SK-N-SH (cell line): Measurements from ENCODE around the gene PPP4C. TPM values are rescaled to one million over a fixed set of nuclear protein-coding genes. Genes with fewer than 3 reads are reported as not detected.

ENCODE experiments used
- CHD2 ChIP-seq: fragments of 150-350 bp; IDR thresholded peaks from 2 replicates; pipeline ENCODE4 v1.6.1; 2018; ENCODE audit warnings: low read length; ENCODE audit not compliant: partially characterized antibody
- ELF1 ChIP-seq: IDR thresholded peaks from 2 replicates; pipeline ENCODE4 v1.4.0; 2012
- EP300 ChIP-seq, 2 experiments: IDR thresholded peaks; 2 replicates each; pipeline versions ENCODE4 v1.4.0 to v1.6.1; 2012; ENCODE audit warnings: borderline replicate concordance in 1 of 2, low read depth in 1 of 2, low read length in 1 of 2
- EZH2phosphoT487 ChIP-seq: fragments of 200-600 bp; sonication (generic); IDR thresholded peaks from 2 replicates; pipeline ENCODE4 v1.6.1; 2017; ENCODE audit warnings: low read depth, mixed run types, mild to moderate bottlenecking, antibody characterized with exemption, moderate library complexity, borderline replicate concordance
- FOSL2 ChIP-seq: IDR thresholded peaks from 2 replicates; pipeline ENCODE4 v1.4.0; 2012; ENCODE audit warnings: low read depth, mild to moderate bottlenecking, moderate library complexity, borderline replicate concordance
- FOXJ3 ChIP-seq: sonication (generic); formaldehyde crosslinking; IDR thresholded peaks from 2 replicates; pipeline ENCODE4 v1.5.1; 2020; ENCODE audit warnings: mild to moderate bottlenecking, missing genetic modification reagents
- FOXM1 ChIP-seq: IDR thresholded peaks from 2 replicates; pipeline ENCODE4 v1.4.0; 2012; ENCODE audit warnings: low read depth, mild to moderate bottlenecking
- GABPA ChIP-seq: IDR thresholded peaks from 2 replicates; pipeline ENCODE4 v1.4.0; 2012; ENCODE audit warnings: low read depth, mild to moderate bottlenecking
- GATA2 ChIP-seq: sonication (generic); formaldehyde crosslinking; IDR thresholded peaks from 2 replicates; pipeline ENCODE4 v1.5.0; 2020; ENCODE audit warnings: mild to moderate bottlenecking, missing genetic modification reagents
- JUND ChIP-seq: IDR thresholded peaks from 2 replicates; pipeline ENCODE4 v1.4.0; 2012
- MEF2A ChIP-seq: IDR thresholded peaks from 2 replicates; pipeline ENCODE4 v1.4.0; 2012; ENCODE audit warnings: low read depth, borderline replicate concordance
- NFIC ChIP-seq: IDR thresholded peaks from 2 replicates; pipeline ENCODE4 v1.4.0; 2012; ENCODE audit warnings: borderline replicate concordance
- RCOR1 ChIP-seq: fragments of 150-350 bp; IDR thresholded peaks from 2 replicates; pipeline ENCODE4 v1.6.1; 2017; ENCODE audit warnings: antibody characterized with exemption, low read length
- RXRA ChIP-seq: IDR thresholded peaks from 2 replicates; pipeline ENCODE4 v1.4.0; 2012; ENCODE audit warnings: low read depth, mild to moderate bottlenecking, borderline replicate concordance
- SIN3A ChIP-seq: IDR thresholded peaks from 2 replicates; pipeline ENCODE4 v1.6.1; 2012; ENCODE audit warnings: low read depth, mild to moderate bottlenecking, low read length, moderate library complexity, borderline replicate concordance
- SMC3 ChIP-seq: IDR thresholded peaks from 2 replicates; pipeline ENCODE4 v1.6.1; 2012; ENCODE audit warnings: low read depth, low read length, improper control_type of control experiment
- TAF1 ChIP-seq: IDR thresholded peaks from 2 replicates; pipeline ENCODE4 v1.6.1; 2012; ENCODE audit warnings: low read depth, mild to moderate bottlenecking, low read length, moderate library complexity, borderline replicate concordance
- TCF12 ChIP-seq: IDR thresholded peaks from 2 replicates; pipeline ENCODE4 v1.4.0; 2012
- TEAD4 ChIP-seq: IDR thresholded peaks from 2 replicates; pipeline ENCODE4 v1.4.0; 2012; ENCODE audit warnings: mild to moderate bottlenecking, borderline replicate concordance; ENCODE audit not compliant: insufficient read depth
- YY1 ChIP-seq: IDR thresholded peaks from 2 replicates; pipeline ENCODE4 v1.4.0; 2012; ENCODE audit warnings: low read depth, mild to moderate bottlenecking
- polyA plus RNA-seq, 3 experiments: library from polyadenylated mRNA; depleted of rRNA; stranded (reverse); fragments of >200 nt; gene quantifications; 2 replicates each; pipeline ENCODE4 v1.2.3, GENCODE V29; 2012
- TF ChIP-seq, protein P1 (sequence below): IDR thresholded peaks from 2 replicates; pipeline ENCODE4 v1.4.0; 2012; ENCODE audit warnings: low read depth, borderline replicate concordance
- TF ChIP-seq, protein P2 (sequence below): IDR thresholded peaks from 2 replicates; pipeline ENCODE4 v1.6.1; 2012; ENCODE audit warnings: mild to moderate bottlenecking, low read depth, low read length, moderate library complexity
- TF ChIP-seq, protein P3 (sequence below): fragments of 200-600 bp; sonication (generic); IDR thresholded peaks from 2 replicates; pipeline ENCODE4 v1.6.1; 2017; ENCODE audit warnings: antibody characterized with exemption, mild to moderate bottlenecking, moderate library complexity
- TF ChIP-seq, protein P4 (sequence below): IDR thresholded peaks from 2 replicates; pipeline ENCODE4 v1.4.0; 2012; ENCODE audit warnings: low read depth
- TF ChIP-seq, protein P5 (sequence below): IDR thresholded peaks from 2 replicates; pipeline ENCODE4 v1.4.0; 2012; ENCODE audit warnings: low read depth, borderline replicate concordance

Gene PPP4C
- polyA plus RNA-seq, 1 of the 3 experiments (the other 2 are of a cell fraction): 339 TPM

DNA sequence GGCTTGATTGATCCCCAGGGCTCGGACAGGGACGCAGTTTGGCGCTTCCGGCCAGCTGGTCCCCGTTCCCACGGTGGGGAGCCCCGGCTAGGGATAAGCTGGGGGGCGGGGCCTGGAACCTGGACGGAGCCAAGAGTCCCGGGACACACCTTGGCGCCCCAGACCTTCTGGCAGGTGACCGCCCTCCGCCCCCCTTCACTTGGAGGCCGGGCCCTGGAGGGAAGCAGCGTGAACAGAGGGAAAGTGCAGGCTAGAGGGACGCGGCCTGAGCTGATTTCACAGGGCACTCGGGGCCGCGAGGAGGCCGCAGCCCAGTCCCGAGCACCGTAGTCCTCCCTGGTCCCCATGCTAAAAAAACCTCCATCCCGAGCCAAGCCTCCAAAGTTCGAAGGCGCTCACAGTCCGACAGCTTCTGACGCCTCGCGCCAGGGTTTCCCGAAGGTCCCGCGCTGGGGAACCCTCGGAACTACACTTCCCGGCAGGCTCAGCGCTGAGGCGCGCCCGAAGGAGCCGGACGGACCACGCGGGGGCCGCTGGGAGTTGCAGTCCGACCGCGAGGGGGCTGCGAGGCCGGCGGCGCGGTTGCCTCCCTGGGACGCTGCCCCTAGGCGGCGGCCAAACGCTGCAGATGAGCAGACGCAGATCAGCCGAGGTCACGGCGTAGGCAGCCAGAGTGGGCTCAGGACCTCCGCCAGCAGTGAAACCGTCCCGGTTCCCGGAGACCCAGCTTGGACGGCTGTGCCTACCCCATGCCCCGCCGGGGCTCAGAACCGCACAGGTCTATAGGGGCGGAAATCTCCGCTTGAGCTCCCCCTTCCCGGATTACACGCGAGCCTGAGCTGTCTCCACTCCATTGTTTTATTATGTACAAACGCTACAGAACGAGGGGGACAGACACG lies 15.9 kb downstream of the PPP4C start, which contains the start of gene TBX6 (continued):
- TF ChIP-seq, protein P1, sequence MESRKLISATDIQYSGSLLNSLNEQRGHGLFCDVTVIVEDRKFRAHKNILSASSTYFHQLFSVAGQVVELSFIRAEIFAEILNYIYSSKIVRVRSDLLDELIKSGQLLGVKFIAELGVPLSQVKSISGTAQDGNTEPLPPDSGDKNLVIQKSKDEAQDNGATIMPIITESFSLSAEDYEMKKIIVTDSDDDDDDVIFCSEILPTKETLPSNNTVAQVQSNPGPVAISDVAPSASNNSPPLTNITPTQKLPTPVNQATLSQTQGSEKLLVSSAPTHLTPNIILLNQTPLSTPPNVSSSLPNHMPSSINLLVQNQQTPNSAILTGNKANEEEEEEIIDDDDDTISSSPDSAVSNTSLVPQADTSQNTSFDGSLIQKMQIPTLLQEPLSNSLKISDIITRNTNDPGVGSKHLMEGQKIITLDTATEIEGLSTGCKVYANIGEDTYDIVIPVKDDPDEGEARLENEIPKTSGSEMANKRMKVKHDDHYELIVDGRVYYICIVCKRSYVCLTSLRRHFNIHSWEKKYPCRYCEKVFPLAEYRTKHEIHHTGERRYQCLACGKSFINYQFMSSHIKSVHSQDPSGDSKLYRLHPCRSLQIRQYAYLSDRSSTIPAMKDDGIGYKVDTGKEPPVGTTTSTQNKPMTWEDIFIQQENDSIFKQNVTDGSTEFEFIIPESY: no peak
- TF ChIP-seq FOSL2: no peak
- no peak; the same call in 1 of the 2 replicates for TF ChIP-seq RCOR1
- TF ChIP-seq FOXJ3: no peak; the same call in 1 of the 2 replicates
- TF ChIP-seq SIN3A: peak; percentile 39; the same call in 1 of the 2 replicates
- no peak for TF ChIP-seq MEF2A
- TF ChIP-seq TAF1: no peak; the same call in 1 of the 2 replicates
- TF ChIP-seq, protein P2, sequence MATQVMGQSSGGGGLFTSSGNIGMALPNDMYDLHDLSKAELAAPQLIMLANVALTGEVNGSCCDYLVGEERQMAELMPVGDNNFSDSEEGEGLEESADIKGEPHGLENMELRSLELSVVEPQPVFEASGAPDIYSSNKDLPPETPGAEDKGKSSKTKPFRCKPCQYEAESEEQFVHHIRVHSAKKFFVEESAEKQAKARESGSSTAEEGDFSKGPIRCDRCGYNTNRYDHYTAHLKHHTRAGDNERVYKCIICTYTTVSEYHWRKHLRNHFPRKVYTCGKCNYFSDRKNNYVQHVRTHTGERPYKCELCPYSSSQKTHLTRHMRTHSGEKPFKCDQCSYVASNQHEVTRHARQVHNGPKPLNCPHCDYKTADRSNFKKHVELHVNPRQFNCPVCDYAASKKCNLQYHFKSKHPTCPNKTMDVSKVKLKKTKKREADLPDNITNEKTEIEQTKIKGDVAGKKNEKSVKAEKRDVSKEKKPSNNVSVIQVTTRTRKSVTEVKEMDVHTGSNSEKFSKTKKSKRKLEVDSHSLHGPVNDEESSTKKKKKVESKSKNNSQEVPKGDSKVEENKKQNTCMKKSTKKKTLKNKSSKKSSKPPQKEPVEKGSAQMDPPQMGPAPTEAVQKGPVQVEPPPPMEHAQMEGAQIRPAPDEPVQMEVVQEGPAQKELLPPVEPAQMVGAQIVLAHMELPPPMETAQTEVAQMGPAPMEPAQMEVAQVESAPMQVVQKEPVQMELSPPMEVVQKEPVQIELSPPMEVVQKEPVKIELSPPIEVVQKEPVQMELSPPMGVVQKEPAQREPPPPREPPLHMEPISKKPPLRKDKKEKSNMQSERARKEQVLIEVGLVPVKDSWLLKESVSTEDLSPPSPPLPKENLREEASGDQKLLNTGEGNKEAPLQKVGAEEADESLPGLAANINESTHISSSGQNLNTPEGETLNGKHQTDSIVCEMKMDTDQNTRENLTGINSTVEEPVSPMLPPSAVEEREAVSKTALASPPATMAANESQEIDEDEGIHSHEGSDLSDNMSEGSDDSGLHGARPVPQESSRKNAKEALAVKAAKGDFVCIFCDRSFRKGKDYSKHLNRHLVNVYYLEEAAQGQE: no peak
- no peak for TF ChIP-seq TCF12
- TF ChIP-seq TEAD4: no peak
- TF ChIP-seq, protein P3, sequence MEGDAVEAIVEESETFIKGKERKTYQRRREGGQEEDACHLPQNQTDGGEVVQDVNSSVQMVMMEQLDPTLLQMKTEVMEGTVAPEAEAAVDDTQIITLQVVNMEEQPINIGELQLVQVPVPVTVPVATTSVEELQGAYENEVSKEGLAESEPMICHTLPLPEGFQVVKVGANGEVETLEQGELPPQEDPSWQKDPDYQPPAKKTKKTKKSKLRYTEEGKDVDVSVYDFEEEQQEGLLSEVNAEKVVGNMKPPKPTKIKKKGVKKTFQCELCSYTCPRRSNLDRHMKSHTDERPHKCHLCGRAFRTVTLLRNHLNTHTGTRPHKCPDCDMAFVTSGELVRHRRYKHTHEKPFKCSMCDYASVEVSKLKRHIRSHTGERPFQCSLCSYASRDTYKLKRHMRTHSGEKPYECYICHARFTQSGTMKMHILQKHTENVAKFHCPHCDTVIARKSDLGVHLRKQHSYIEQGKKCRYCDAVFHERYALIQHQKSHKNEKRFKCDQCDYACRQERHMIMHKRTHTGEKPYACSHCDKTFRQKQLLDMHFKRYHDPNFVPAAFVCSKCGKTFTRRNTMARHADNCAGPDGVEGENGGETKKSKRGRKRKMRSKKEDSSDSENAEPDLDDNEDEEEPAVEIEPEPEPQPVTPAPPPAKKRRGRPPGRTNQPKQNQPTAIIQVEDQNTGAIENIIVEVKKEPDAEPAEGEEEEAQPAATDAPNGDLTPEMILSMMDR: peak; percentile 58
- no peak for TF ChIP-seq NFIC
- peak; percentile 59 for TF ChIP-seq ELF1
- peak; percentile 48; the same call in 1 of the 2 replicates for TF ChIP-seq GABPA
- TF ChIP-seq GATA2: no peak
- peak; percentile 59 for TF ChIP-seq CHD2
- TF ChIP-seq, protein P4, sequence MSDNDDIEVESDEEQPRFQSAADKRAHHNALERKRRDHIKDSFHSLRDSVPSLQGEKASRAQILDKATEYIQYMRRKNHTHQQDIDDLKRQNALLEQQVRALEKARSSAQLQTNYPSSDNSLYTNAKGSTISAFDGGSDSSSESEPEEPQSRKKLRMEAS: peak; percentile 64; the same call in 1 of the 2 replicates
- TF ChIP-seq, protein P5, sequence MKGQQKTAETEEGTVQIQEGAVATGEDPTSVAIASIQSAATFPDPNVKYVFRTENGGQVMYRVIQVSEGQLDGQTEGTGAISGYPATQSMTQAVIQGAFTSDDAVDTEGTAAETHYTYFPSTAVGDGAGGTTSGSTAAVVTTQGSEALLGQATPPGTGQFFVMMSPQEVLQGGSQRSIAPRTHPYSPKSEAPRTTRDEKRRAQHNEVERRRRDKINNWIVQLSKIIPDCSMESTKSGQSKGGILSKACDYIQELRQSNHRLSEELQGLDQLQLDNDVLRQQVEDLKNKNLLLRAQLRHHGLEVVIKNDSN: no peak
- TF ChIP-seq EZH2phosphoT487: no peak
- no peak for TF ChIP-seq YY1
- TF ChIP-seq SMC3: peak; percentile 47
- no peak for TF ChIP-seq FOXM1
- TF ChIP-seq EP300 (IDR thresholded peaks at IDR 0.05; ENCODE audit: borderline replicate concordance in 1 of 2, low read depth in 1 of 2, low read length in 1 of 2): no peak; a peak in 1 of 4 replicates
- TF ChIP-seq RXRA: peak; percentile 48; the same call in 1 of the 2 replicates
- no peak for TF ChIP-seq JUND
